ENCODE results near the gene RPL18. TPM values are rescaled to one million over a fixed set of nuclear protein-coding genes. Genes with fewer than 3 reads are reported as not detected.

Gene RPL18
- total and polyA plus RNA-seq, 9 of the 15 experiments (the other 6 are each of a cell fraction or from before 2014, with no cell fraction given), result 312 to 2,635 (median 1,653) TPM

DNA sequence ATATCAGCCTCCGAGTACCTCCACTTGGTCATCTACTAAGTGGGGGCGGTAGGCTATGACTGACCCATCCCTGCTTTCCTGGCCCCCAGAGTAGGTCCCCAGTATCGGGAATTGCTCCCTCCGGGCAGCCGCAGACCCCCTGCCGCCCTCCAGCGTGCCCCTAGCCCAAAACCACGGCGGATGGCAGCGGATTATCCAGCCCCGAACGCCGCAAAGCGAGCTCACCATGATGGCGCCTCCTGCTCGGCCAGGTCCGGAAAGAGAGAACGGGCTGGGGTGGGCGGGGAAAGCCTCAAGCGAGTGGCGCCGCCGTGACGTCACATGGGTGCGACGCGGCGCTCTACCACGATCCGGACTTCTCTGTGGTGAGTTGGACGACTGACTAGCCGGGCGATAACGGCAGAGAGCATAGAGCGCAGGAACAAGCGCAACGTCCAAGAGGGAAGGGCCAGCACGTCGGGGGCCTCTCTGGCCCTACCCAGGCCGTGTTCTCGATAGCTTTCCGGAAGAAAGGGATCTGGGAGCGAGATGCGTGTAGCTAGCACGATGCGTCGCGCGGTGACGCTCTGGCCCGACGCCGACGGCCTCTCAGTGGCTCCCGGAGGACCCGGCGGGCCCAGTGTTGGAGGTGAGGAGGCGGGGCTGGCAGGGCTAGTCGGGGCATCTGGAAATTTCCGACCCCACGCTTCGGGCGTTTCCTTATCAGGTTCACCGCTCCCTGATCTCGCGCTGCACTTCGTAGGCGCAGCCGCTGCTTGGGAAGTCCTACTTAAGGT is at the start of gene RPL18, which contains the start of gene SPHK2 (continued):
- TF ChIP-seq, protein P1, sequence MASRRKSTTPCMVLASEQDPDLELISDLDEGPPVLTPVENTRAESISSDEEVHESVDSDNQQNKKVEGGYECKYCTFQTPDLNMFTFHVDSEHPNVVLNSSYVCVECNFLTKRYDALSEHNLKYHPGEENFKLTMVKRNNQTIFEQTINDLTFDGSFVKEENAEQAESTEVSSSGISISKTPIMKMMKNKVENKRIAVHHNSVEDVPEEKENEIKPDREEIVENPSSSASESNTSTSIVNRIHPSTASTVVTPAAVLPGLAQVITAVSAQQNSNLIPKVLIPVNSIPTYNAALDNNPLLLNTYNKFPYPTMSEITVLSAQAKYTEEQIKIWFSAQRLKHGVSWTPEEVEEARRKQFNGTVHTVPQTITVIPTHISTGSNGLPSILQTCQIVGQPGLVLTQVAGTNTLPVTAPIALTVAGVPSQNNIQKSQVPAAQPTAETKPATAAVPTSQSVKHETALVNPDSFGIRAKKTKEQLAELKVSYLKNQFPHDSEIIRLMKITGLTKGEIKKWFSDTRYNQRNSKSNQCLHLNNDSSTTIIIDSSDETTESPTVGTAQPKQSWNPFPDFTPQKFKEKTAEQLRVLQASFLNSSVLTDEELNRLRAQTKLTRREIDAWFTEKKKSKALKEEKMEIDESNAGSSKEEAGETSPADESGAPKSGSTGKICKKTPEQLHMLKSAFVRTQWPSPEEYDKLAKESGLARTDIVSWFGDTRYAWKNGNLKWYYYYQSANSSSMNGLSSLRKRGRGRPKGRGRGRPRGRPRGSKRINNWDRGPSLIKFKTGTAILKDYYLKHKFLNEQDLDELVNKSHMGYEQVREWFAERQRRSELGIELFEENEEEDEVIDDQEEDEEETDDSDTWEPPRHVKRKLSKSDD (conservative IDR thresholded peaks at IDR 0.05; ENCODE audit: low read length), result peak; percentile 67; the same call in 1 of the 2 replicates
- TF ChIP-seq FUS (optimal IDR thresholded peaks at IDR 0.05; ENCODE audit: low read depth, low read length) (no peak), PTTG1 (tag; IDR thresholded peaks at IDR 0.05; ENCODE audit: low read depth) (no peak), GATA2 (CRISPR knock-in tag; IDR thresholded peaks at IDR 0.05) (peak; percentile 60; the same call in 1 of the 2 replicates), PCBP1 (IDR thresholded peaks at IDR 0.05; ENCODE audit: low read depth, low read length, poor library complexity, severe bottlenecking) (peak; percentile 92), RHOXF2B (CRISPR knock-in tag; conservative IDR thresholded peaks at IDR 0.05) (no peak), CBX1 (IDR thresholded peaks at IDR 0.05; ENCODE audit: low read depth) (peak; percentile 99; the same call in 1 of the 2 replicates), POLR2AphosphoS5 (IDR thresholded peaks at IDR 0.05; ENCODE audit: control insufficient read depth, insufficient read depth, low read depth, low read length) (peak; percentile 98), CBX2 (IDR thresholded peaks at IDR 0.05; ENCODE audit: insufficient read depth, low read length, poor library complexity, severe bottlenecking) (no peak), HIVEP1 (CRISPR knock-in tag; IDR thresholded peaks at IDR 0.05) (no peak), ZNF311 (CRISPR knock-in tag; IDR thresholded peaks at IDR 0.05) (no peak), CREB1 (IDR thresholded peaks at IDR 0.05) (peak; percentile 97), CREB1 (CRISPR knock-in tag; IDR thresholded peaks at IDR 0.05) (peak; percentile 100)
- TF ChIP-seq, protein P2, sequence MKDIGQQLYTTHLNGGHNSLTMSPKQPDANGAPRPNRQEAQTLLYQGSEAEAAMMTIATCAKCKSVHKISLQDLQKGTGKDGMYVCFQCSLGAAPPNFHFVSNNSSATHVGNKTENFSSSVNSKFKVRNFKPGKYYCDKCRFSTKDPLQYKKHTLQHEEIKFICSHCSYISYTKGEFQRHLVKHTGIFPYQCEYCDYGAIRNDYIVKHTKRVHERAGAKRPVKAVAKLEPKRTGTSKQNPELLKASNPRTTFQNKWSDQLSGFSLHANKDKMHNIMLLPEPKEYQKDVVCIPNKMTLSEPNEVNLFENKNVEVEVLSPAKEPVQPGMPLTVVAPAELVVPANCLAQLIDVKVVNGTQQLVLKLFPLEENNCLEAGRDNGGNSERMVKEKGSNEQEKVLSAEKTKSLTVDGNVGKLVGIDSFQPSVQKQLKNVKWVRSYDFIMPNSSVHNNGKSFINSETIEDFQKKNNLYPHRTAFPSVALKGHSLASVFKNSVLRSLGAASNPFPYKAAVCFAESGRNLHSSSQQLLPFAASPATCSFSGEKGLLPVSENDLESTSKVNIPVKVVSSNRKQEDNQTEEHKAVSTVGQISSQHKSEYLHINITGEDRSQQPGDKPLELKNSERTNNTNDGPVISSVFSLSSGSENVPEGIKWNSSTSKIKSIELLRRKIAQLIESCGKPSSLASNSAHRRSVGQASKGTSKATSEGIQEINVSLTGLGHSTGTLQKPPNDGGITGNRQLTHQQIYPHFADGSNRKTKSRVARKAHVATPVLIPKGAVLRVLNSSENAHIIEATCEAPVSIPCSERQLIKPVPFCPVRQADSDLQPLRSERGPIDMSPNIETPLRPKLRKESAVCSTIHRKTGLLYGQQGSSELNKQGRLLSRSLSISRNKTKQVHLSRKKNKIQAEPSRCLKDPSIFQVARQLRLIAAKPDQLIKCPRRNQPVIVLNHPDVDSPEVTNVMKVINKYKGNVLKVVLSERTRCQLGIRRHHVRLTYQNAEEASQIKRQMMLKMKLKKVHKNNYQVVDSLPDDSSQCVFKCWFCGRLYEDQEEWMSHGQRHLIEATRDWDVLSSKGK (CRISPR knock-in tag; IDR thresholded peaks at IDR 0.05), result no peak
- TF ChIP-seq, protein P3, sequence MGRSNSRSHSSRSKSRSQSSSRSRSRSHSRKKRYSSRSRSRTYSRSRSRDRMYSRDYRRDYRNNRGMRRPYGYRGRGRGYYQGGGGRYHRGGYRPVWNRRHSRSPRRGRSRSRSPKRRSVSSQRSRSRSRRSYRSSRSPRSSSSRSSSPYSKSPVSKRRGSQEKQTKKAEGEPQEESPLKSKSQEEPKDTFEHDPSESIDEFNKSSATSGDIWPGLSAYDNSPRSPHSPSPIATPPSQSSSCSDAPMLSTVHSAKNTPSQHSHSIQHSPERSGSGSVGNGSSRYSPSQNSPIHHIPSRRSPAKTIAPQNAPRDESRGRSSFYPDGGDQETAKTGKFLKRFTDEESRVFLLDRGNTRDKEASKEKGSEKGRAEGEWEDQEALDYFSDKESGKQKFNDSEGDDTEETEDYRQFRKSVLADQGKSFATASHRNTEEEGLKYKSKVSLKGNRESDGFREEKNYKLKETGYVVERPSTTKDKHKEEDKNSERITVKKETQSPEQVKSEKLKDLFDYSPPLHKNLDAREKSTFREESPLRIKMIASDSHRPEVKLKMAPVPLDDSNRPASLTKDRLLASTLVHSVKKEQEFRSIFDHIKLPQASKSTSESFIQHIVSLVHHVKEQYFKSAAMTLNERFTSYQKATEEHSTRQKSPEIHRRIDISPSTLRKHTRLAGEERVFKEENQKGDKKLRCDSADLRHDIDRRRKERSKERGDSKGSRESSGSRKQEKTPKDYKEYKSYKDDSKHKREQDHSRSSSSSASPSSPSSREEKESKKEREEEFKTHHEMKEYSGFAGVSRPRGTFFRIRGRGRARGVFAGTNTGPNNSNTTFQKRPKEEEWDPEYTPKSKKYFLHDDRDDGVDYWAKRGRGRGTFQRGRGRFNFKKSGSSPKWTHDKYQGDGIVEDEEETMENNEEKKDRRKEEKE (IDR thresholded peaks at IDR 0.05; ENCODE audit: borderline replicate concordance in 1 of 2, control insufficient read depth in 1 of 2, low read depth in 2 of 2, low read length in 1 of 2), result peak in 1 of 2 experiments; percentile 96; a peak in 2 of 4 replicates

Measured in K562 (cell line).